ENCODE measurements around the gene NUPR1. TPM values are rescaled to one million over a fixed set of nuclear protein-coding genes. Genes with fewer than 3 reads are reported as not detected.

Gene NUPR1
- total and polyA plus RNA-seq, 2 of the 13 experiments (the other 11 are each of a cell fraction or from before 2014, with no cell fraction given) = 18.0 to 25.6 TPM

GRCh38 chr16:28561557-28562187 is 22.9 kb upstream of the NUPR1 start (continued):
- TF ChIP-seq ZFP91 (CRISPR knock-in tag; IDR thresholded peaks at IDR 0.05; ENCODE audit: borderline replicate concordance) (no peak), EHMT2 (IDR thresholded peaks at IDR 0.05; ENCODE audit: borderline replicate concordance, low read depth, low read length) (no peak), ZNF570 (CRISPR knock-in tag; IDR thresholded peaks at IDR 0.05; ENCODE audit: borderline replicate concordance) (no peak), POLR2A (IDR thresholded peaks at IDR 0.05; ENCODE audit: insufficient read depth in 1 of 2, low read depth in 2 of 2, low read length in 2 of 2) (no peak), ELF1 (CRISPR knock-in tag; IDR thresholded peaks at IDR 0.05) (no peak), ARID3A (IDR thresholded peaks at IDR 0.05; ENCODE audit: low read depth, low read length) (no peak), ZNF670 (CRISPR knock-in tag; IDR thresholded peaks at IDR 0.05; ENCODE audit: borderline replicate concordance) (no peak), ZHX1 (CRISPR knock-in tag; IDR thresholded peaks at IDR 0.05; ENCODE audit: low read depth) (no peak), TOE1 (CRISPR knock-in tag; IDR thresholded peaks at IDR 0.05) (no peak)
